Stomach (tissue), 9 donors: Measurements from ENCODE around the gene MICAL3. TPM values are rescaled to one million over a fixed set of nuclear protein-coding genes. Genes with fewer than 3 reads are reported as not detected.

Source experiments
- DNase-seq, 2 donors: peaks; one replicate each; pipeline versions ENCODE4 v3.0.0 to v3.0.0-alpha.2; 2013 to 2019
- H3K27ac ChIP-seq, 5 donors: fragments of 200-600 bp in 4 of 5; sonication (generic) in 4 of 5; one replicate each; pipeline ENCODE4 v1.5.1; 2013 to 2019; ENCODE audit warnings: mild to moderate bottlenecking in 1 of 5, moderate library complexity in 1 of 5
- H3K27me3 ChIP-seq, 3 donors: fragments of 200-600 bp; sonication (generic); one replicate each; pipeline ENCODE4 v1.5.1; 2017 to 2019; ENCODE audit warnings: mixed run types in 1 of 3
- H3K36me3 ChIP-seq, 4 donors: fragments of 200-600 bp; sonication (generic); 1 replicate in 3 of 4; 2 replicates in 1 of 4; pipeline ENCODE4 v1.5.1; 2016 to 2019
- H3K4me1 ChIP-seq, 4 donors: fragments of 200-600 bp; sonication (generic); one replicate each; pipeline ENCODE4 v1.5.1; 2016 to 2019
- H3K4me3 ChIP-seq, 4 donors: fragments of 200-600 bp; sonication (generic) in 3 of 4; one replicate each; pipeline ENCODE4 v1.5.1; 2016 to 2019; ENCODE audit warnings: mild to moderate bottlenecking in 1 of 4
- H3K9me3 ChIP-seq, 4 donors: fragments of 200-600 bp; sonication (generic); one replicate each; pipeline ENCODE4 v1.5.1; 2016 to 2019
- CTCF ChIP-seq, 7 experiments: fragments of 450-650 bp in 4 of 7; fragments of 200-600 bp in 3 of 7; sonication (generic) in 3 of 7; IDR thresholded peaks; one replicate each; pipeline ENCODE4 v1.5.1; 2016 to 2019; ENCODE audit warnings: antibody characterized with exemption in 7 of 7, control low read depth in 2 of 7, mild to moderate bottlenecking in 1 of 7
- EP300 ChIP-seq: sonication (generic); formaldehyde crosslinking; IDR thresholded peaks from one replicate; pipeline ENCODE4 v1.6.1; 2017; ENCODE audit warnings: antibody characterized with exemption
- POLR2A ChIP-seq, 4 donors: fragments of 450-650 bp; IDR thresholded peaks; one replicate each; pipeline ENCODE4 v1.6.1; 2016; ENCODE audit warnings: antibody characterized with exemption in 4 of 4, control low read depth in 2 of 4, mild to moderate bottlenecking in 1 of 4, moderate library complexity in 1 of 4
- POLR2AphosphoS5 ChIP-seq, 3 donors: sonication (generic); formaldehyde crosslinking; IDR thresholded peaks; one replicate each; pipeline ENCODE4 v1.6.1; 2016; ENCODE audit warnings: antibody characterized with exemption in 3 of 3
- WGBS, 5 donors: extraction: QIAGEN DNeasy Blood & Tissue Kit in 3 of 5; methylation state at CpG; one replicate each; pipeline versions ENCODE4 v1.1.5 to v1.1.7; 2013 to 2018; 5-methylcytosine and 5-hydroxymethylcytosine counted together
- intact Hi-C: fragments of 100-400 bp; cut with DNase I; formaldehyde crosslinking; loops from one replicate; pipeline ENCODE4 v1.15.1; 2023; ENCODE audit warnings: low total_unique reads
- polyA plus RNA-seq, 3 donors: library from polyadenylated mRNA; stranded (reverse); fragments of 200-250 nt; gene quantifications; one replicate each; pipeline ENCODE4 v1.2.3, GENCODE V29; 2013
- total RNA-seq, 5 donors: library from RNA; depleted of rRNA; stranded (reverse); fragments of >200 nt; gene quantifications; one replicate each; pipeline versions ENCODE4 v1.1.0 to v1.2.3, GENCODE V29; 2014 to 2016
- donor health status: healthy with polysubstance abuse.
- donor health status: Bipolar disorder and iron deficiency.
- donor health status: healthy.

MICAL3 gene
- total and polyA plus RNA-seq, 8 donors = 3.5 to 130 (median 24.0) TPM

GRCh38 chr22:17912945-17913721 lies 111.2 kb downstream of the MICAL3 start:
- peak overlapping the region in 1 of 5 donors; percentile 78 for H3K27ac ChIP-seq
- no peak overlapping the region for H3K4me3 ChIP-seq
- 78 to 82% (median 81%) methylated on average over 12 of the region's 12 CpGs for WGBS, 5 donors
- no peaks in the 10 kb centered on the region for H3K9me3 ChIP-seq
- intact Hi-C loops = no loop called here
- H3K36me3 ChIP-seq = no peaks in the 10 kb centered on the region
- DNase-seq = no peak
- no peaks in the 10 kb centered on the region for H3K27me3 ChIP-seq
- peaks cover 9 to 54% (median 32%) of the 10 kb centered on the region in 4 donors for H3K4me1 ChIP-seq
- no peak for TF ChIP-seq POLR2A (IDR thresholded peaks at IDR 0.05)
- TF ChIP-seq POLR2AphosphoS5 (IDR thresholded peaks at IDR 0.05) = no peak
- no peak for TF ChIP-seq CTCF (IDR thresholded peaks at IDR 0.05)
- TF ChIP-seq EP300 = no peak

DNA sequence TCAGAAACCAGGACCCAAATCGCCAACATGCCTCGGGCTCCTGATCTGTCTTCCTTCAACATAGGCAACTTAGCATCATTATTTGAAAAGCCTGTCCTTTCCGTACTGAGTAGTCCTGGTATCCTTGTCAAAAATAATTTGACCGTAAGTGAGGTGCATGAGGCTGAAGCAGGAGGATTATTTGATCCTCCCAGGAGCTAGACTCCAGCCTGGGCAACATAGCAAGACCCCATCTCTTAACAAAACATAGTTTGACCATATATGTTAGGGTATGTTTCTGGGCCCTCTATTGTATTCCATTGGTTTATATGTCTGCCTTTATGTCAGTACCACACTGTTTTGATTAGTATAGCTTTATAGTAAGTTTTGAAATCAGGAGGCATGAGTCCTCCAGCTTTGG lies 112.5 kb downstream of the MICAL3 start:
- H3K36me3 ChIP-seq = no peaks in the 10 kb centered on the region
- no peak overlapping the region for H3K4me3 ChIP-seq
- WGBS, 5 donors = 88 to 99% (median 98%) methylated on average over 4 of the region's 4 CpGs
- no peaks in the 10 kb centered on the region for H3K27me3 ChIP-seq
- H3K27ac ChIP-seq = peak overlapping the region in 4 of 5 donors; percentile 57 to 78 (median 68)
- peaks cover 9 to 49% (median 32%) of the 10 kb centered on the region in 4 donors for H3K4me1 ChIP-seq
- DNase-seq = no peak
- intact Hi-C loops = no loop called here
- no peak for TF ChIP-seq POLR2A (IDR thresholded peaks at IDR 0.05)
- TF ChIP-seq POLR2AphosphoS5 (IDR thresholded peaks at IDR 0.05) = no peak
- no peak for TF ChIP-seq CTCF (IDR thresholded peaks at IDR 0.05)
- no peak for TF ChIP-seq EP300
- H3K9me3 ChIP-seq = no peaks in the 10 kb centered on the region

DNA sequence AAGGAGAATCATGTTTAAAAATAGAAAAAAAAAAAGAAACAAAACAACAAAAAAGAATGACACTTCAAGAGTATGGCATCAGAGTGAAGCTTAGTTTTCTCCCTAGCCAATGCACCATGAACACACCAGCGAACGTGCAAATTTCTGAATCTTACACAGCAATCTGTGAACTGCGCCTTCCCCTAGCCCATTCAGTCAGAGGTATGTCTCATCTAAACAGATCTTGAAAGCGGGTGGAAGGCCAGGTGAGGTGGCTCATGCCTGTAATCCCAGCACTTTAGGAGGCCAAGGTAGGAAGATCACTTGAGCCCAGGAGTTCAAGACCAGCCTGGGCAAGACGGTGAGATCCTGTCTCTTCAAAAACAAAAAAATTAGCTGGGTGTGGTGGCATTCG lies 113.1 kb downstream of the MICAL3 start:
- H3K27ac ChIP-seq = peak overlapping the region in 4 of 5 donors; percentile 57 to 78 (median 68)
- H3K4me3 ChIP-seq = no peak overlapping the region
- DNase-seq = no peak
- 81 to 93% (median 90%) methylated on average over 6 of the region's 6 CpGs for WGBS, 5 donors
- H3K27me3 ChIP-seq = no peaks in the 10 kb centered on the region
- H3K9me3 ChIP-seq = no peaks in the 10 kb centered on the region
- peaks cover 9 to 49% (median 32%) of the 10 kb centered on the region in 4 donors for H3K4me1 ChIP-seq
- TF ChIP-seq POLR2A (IDR thresholded peaks at IDR 0.05) (no peak), POLR2AphosphoS5 (IDR thresholded peaks at IDR 0.05) (no peak), EP300 (no peak), CTCF (IDR thresholded peaks at IDR 0.05) (no peak)
- peaks cover 0 to 6% (median 4%) of the 10 kb centered on the region in 4 donors for H3K36me3 ChIP-seq
- intact Hi-C loops = no loop called here

- Histone ChIP-seq H3K27ac (peak overlapping the region; percentile 13 to 78 (median 60)), H3K27me3 (no peaks in the 10 kb centered on the region), H3K4me1 (peaks cover 9 to 49% (median 32%) of the 10 kb centered on the region in 4 donors), H3K4me3 (no peak overlapping the region), H3K36me3 (peaks cover 0 to 11% (median 10%) of the 10 kb centered on the region in 4 donors), H3K9me3 (no peaks in the 10 kb centered on the region)
- DNase-seq = peak in 1 of 2 donors; percentile 83
- intact Hi-C loops = no loop called here
- 41 to 62% (median 48%) methylated on average over 9 to 12 of the region's 12 CpGs for WGBS, 5 donors
- peak in 2 of 3 donors; percentile 43 for TF ChIP-seq POLR2AphosphoS5 (IDR thresholded peaks at IDR 0.05)
- TF ChIP-seq EP300 = no peak
These were observed 113.6 kb downstream of the MICAL3 start for GRCh38 chr22:17910561-17911311.
